Head of caudate nucleus (tissue), 42 donors: ENCODE data around the gene IGLON5.

Source experiments
- DNase-seq, 42 donors: peaks; one replicate each; pipeline versions ENCODE4 v3.0.0 to v3.0.0-alpha.2; 2020 to 2021; ENCODE audit warnings: mixed read lengths in 7 of 42
- intact Hi-C: fragments of 100-400 bp; cut with DNase I; formaldehyde crosslinking; loops from one replicate; pipeline ENCODE4 v1.15.0; 2022

The IGLON5 gene

GRCh38 chr19:51311351-51312257, at the start of gene IGLON5:
IGLON5 (plus strand) TSS chr19:51311644; CDS start chr19:51311848, 204 bp downstream.
- intact Hi-C loops = no loop called here
- DNase-seq = peak in 4 of 42 donors; percentile 5 to 22 (median 14)

GRCh38 chr19:51263808-51264207, 47.6 kb upstream of the IGLON5 start:
- intact Hi-C loops = no loop called here
- no peak for DNase-seq

- DNase-seq = peak in 7 of 42 donors; percentile 4 to 41 (median 14)
- intact Hi-C loops = no loop called here
Observed at GRCh38 chr19:51271067-51271466, 40.4 kb upstream of the IGLON5 start.

- intact Hi-C loops = no loop called here
- peak in 1 of 42 donors; percentile 29 for DNase-seq
Observed at GRCh38 chr19:51272183-51272810, 39.1 kb upstream of the IGLON5 start.

GRCh38 chr19:51274049-51274770, 37.2 kb upstream of the IGLON5 start:
- intact Hi-C loops = no loop called here
- DNase-seq = no peak

GRCh38 chr19:51277112-51277511, 34.3 kb upstream of the IGLON5 start:
- intact Hi-C loops = no loop called here
- DNase-seq = no peak

GRCh38 chr19:51282335-51282734, 29.1 kb upstream of the IGLON5 start:
- intact Hi-C loops = no loop called here
- DNase-seq = no peak

- intact Hi-C loops = no loop called here
- no peak for DNase-seq
Observed at GRCh38 chr19:51285682-51286081, 25.8 kb upstream of the IGLON5 start.

- no peak for DNase-seq
- intact Hi-C loops = no loop called here
Observed at GRCh38 chr19:51289635-51290034, 21.8 kb upstream of the IGLON5 start.

- peak in 2 of 42 donors; percentile 16 to 38 for DNase-seq
- intact Hi-C loops = no loop called here
Observed at GRCh38 chr19:51292971-51293370, 18.5 kb upstream of the IGLON5 start.

- DNase-seq = no peak
- intact Hi-C loops = no loop called here
Observed at GRCh38 chr19:51293571-51294210, 17.8 kb upstream of the IGLON5 start.

- intact Hi-C loops = no loop called here
- no peak for DNase-seq
Observed at GRCh38 chr19:51294211-51294976, 17.1 kb upstream of the IGLON5 start.

GRCh38 chr19:51294977-51295375, 16.5 kb upstream of the IGLON5 start:
- DNase-seq = no peak
- intact Hi-C loops = no loop called here

GRCh38 chr19:51295382-51296126, 15.9 kb upstream of the IGLON5 start:
- DNase-seq = no peak
- intact Hi-C loops = no loop called here

- intact Hi-C loops = no loop called here
- no peak for DNase-seq
Observed at GRCh38 chr19:51296336-51297093, 14.9 kb upstream of the IGLON5 start.

- no peak for DNase-seq
- intact Hi-C loops = no loop called here
Observed at GRCh38 chr19:51297406-51297805, 14.0 kb upstream of the IGLON5 start.

GRCh38 chr19:51301266-51301665, 10.2 kb upstream of the IGLON5 start:
- intact Hi-C loops = no loop called here
- no peak for DNase-seq
